Stimulated activated naive CD8-positive, alpha-beta T cell treated with anti-CD3 and anti-CD28 coated beads, Interleukin-15, amount 100 ng/mL, for 72 hours (primary cell): Measurements from ENCODE around the gene LMF1.
"Not testable (repeated sequence)": the region's sequence is repeated elsewhere in the genome, so short reads cannot be mapped to it uniquely, and the experiment has no call there.

Experiments used
- ATAC-seq: fragments of 150-1000 bp; cut with Tn5 transposase; 2 replicates; pipeline ENCODE4 v1.10.0; 2021; ENCODE audit warnings: mild to moderate bottlenecking, moderate library complexity
- DNase-seq, 2 donors: peaks; one replicate each; pipeline ENCODE4 v3.0.0; 2021 to 2022
- H3K27ac Mint-ChIP-seq, 2 donors: one replicate each; pipeline ENCODE4 v1.8.0; 2022; ENCODE audit warnings: mild to moderate bottlenecking in 2 of 2, mixed read lengths in 2 of 2, moderate library complexity in 2 of 2
- H3K27me3 Mint-ChIP-seq: one replicate; pipeline ENCODE4 v1.8.0; 2022; ENCODE audit warnings: mixed read lengths
- H3K4me1 Mint-ChIP-seq: one replicate; pipeline ENCODE4 v1.8.0; 2022; ENCODE audit warnings: mild to moderate bottlenecking, mixed read lengths
- H3K4me3 Mint-ChIP-seq, 2 donors: one replicate each; pipeline ENCODE4 v1.8.0; 2022; ENCODE audit warnings: mild to moderate bottlenecking in 2 of 2, mixed read lengths in 2 of 2, moderate library complexity in 1 of 2
- H3K9me3 Mint-ChIP-seq, 2 donors: one replicate each; pipeline ENCODE4 v1.8.0; 2022; ENCODE audit warnings: mixed read lengths in 2 of 2

The LMF1 gene

DNA sequence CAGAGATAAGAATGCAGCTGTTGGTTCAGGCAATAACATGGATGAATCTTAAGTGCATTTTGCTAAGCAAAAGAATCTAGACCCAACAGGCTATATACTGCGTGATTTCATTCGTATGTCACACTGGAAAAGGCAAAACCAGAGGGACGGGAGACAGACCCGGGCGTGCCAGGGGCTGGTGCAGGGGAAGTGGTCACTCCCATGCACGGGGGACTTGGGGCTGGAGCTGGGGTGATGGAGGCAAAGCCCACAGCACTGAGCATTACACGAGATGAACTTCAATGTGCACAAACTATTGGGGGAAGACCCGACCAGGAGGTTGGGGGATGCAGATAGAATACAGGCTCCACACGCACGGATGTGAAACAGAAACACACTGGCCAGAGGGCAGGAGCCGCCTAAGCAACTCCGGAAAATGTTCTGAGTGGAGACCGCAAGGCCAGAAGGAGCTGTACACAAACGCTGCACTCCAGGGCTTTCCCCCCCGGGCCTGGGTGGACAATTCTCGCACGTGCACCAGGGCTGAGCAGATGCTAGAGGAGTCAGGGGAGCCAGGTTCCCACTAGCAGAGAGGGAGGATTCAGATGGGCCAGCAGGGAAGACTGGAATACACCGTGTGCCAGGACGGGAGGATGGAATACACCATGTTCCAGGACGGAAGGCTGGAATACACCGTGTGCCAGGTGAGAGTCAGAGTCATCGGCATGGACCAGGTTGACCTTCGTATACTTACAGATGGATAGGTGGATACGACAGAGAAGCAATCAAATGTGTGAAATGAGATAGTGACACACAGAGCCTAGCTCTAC, 11.3 kb downstream of the LMF1 start:
- H3K9me3 Mint-ChIP-seq = no peaks in the 10 kb centered on the region
- DNase-seq = no peak
- H3K27me3 Mint-ChIP-seq = no peaks in the 10 kb centered on the region
- no peak for ATAC-seq
- no peak overlapping the region for H3K27ac Mint-ChIP-seq
- peaks cover 13% of the 10 kb centered on the region for H3K4me1 Mint-ChIP-seq
- H3K4me3 Mint-ChIP-seq = no peak overlapping the region

GRCh38 chr16:955766-956165, 15.0 kb downstream of the LMF1 start:
- not testable (repeated sequence) for ATAC-seq, H3K27ac Mint-ChIP-seq, H3K9me3 Mint-ChIP-seq, H3K27me3 Mint-ChIP-seq, DNase-seq, H3K4me3 Mint-ChIP-seq
- peaks cover 15% of the 10 kb centered on the region for H3K4me1 Mint-ChIP-seq

DNA sequence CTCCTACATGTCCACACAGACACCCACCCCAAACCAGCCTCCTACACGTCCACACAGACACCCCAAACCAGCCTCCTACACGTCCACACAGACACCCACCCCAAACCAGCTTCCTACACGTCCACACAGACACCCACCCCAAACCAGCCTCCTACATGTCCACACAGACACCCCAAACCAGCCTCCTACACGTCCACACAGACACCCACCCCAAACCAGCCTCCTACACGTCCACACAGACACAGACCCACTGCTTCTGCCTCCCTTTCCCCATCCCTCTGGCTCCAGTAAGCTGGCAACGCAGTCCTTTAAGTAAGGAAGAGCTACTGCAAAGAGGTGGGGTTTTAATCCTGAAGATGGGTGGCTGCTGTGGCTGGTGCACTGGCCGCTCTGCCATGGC, 17.0 kb downstream of the LMF1 start:
- H3K4me1 Mint-ChIP-seq = peaks cover 15% of the 10 kb centered on the region
- not testable (repeated sequence) for ATAC-seq, DNase-seq, H3K4me3 Mint-ChIP-seq, H3K9me3 Mint-ChIP-seq, H3K27me3 Mint-ChIP-seq, H3K27ac Mint-ChIP-seq

DNA sequence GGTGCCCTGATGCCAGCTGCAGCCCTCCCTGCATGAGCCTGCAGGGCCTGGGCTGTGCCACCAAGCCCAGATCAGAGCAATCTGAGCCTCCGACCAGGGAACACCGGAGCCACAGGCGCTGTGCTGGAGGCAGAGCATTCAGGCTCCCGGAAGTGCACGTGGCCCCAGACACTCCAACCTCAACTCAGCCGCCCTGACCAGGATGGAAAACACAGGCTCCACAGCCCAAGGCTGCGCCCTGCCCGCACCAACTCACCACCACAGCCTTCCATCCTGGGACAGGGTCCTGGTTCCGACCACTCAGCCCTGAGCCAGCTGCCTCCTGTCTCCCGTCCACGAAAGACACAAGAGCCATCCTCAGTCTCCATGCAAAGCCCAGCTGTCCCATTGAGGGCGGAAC, 18.5 kb downstream of the LMF1 start:
- H3K9me3 Mint-ChIP-seq = no peaks in the 10 kb centered on the region
- DNase-seq (no peak), ATAC-seq (no peak)
- H3K27ac Mint-ChIP-seq = no peak overlapping the region
- H3K4me1 Mint-ChIP-seq = peaks cover 15% of the 10 kb centered on the region
- H3K27me3 Mint-ChIP-seq = no peaks in the 10 kb centered on the region
- no peak overlapping the region for H3K4me3 Mint-ChIP-seq

DNA sequence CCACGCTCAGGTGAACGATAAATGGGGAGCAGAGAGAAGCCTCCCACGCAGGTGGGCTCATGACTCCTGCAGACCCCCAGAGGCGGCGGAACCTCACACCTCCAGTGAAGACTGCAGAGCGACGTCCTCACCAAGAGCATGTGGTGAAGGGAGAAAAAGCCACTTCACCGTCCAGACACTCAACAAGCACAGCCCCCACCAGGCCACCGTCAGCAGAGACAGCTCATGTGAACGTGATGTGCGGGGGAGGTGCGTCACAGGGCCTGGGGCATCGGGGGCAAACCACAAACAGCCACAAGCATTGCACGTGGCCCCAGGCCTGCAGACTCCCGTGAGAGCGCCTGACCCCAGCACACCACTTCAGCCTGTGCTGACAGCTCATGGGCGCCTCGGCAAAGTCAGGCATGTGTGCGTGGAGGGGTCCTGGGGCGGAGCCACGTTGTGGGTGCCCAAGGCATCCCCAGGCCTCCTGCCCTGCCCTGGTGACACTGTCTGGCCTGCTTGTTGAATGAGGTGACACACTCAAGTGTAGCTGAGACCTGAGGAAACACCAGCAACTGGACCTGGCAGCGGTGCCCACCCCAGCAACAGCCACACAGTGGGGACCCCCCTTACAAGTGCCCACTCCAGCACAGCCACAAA, 19.0 kb downstream of the LMF1 start:
- no peak overlapping the region for H3K27ac Mint-ChIP-seq
- H3K4me3 Mint-ChIP-seq = no peak overlapping the region
- ATAC-seq = no peak
- DNase-seq = no peak
- no peaks in the 10 kb centered on the region for H3K9me3 Mint-ChIP-seq
- peaks cover 15% of the 10 kb centered on the region for H3K4me1 Mint-ChIP-seq
- no peaks in the 10 kb centered on the region for H3K27me3 Mint-ChIP-seq

DNA sequence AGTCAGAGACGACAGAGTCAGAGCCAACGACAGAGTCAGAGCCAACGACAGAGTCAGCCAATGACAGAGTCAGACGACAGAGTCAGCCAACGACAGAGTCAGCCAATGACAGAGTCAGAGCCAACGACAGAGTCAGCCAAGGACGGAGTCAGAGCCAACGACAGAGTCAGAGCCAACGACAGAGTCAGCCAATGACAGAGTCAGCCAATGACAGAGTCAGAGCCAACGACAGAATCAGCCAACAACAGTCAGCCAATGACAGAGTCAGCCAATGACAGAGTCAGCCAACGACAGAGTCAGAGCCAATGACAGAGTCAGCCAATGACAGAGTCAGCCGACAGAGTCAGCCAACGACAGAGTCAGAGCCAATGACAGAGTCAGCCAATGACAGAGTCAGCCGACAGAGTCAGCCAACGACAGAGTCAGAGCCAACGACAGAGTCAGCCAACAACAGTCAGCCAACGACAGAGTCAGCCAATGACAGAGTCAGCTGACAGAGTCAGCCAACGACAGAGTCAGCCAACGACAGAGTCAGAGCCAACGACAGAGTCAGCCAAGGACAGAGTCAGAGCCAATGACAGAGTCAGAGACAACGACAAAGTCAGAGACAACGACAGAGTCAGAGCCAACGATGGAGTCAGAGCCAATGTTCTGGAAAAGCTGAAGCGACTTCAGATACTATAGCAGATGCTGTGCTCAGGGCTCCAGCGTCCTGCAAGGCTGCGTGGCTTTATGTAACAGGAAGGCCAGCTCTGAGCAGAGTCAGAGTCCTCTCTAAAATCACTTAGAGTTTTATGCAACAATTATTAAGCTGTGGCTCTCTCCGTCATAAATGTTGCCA, 19.8 kb downstream of the LMF1 start:
- H3K4me3 Mint-ChIP-seq, H3K27me3 Mint-ChIP-seq, ATAC-seq, DNase-seq, H3K9me3 Mint-ChIP-seq, H3K27ac Mint-ChIP-seq: not testable (repeated sequence)
- peaks cover 15% of the 10 kb centered on the region for H3K4me1 Mint-ChIP-seq

GRCh38 chr16:948767-949166, 22.0 kb downstream of the LMF1 start:
- H3K9me3 Mint-ChIP-seq = peaks cover 0 to 11% of the 10 kb centered on the region in 2 donors
- not testable (repeated sequence) for H3K4me3 Mint-ChIP-seq, H3K27ac Mint-ChIP-seq, H3K27me3 Mint-ChIP-seq, H3K4me1 Mint-ChIP-seq, DNase-seq, ATAC-seq

DNA sequence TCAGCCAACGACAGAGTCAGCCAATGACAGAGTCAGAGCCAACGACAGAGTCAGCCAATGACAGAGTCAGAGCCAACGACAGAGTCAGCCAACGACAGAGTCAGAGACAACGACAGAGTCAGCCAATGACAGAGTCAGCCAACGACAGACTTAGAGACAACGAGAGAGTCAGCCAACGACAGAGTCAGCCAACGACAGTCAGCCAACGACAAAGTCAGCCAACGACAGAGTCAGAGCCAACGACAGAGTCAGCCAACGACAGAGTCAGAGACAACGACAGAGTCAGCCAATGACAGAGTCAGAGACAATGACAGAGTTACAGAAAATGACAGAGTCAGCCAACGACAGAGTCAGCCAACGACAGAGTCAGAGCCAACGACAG, 22.9 kb downstream of the LMF1 start:
- not testable (repeated sequence) for H3K4me3 Mint-ChIP-seq, H3K27me3 Mint-ChIP-seq, H3K4me1 Mint-ChIP-seq, DNase-seq, H3K27ac Mint-ChIP-seq, ATAC-seq
- peaks cover under 1 to 16% of the 10 kb centered on the region in 2 donors for H3K9me3 Mint-ChIP-seq

DNA sequence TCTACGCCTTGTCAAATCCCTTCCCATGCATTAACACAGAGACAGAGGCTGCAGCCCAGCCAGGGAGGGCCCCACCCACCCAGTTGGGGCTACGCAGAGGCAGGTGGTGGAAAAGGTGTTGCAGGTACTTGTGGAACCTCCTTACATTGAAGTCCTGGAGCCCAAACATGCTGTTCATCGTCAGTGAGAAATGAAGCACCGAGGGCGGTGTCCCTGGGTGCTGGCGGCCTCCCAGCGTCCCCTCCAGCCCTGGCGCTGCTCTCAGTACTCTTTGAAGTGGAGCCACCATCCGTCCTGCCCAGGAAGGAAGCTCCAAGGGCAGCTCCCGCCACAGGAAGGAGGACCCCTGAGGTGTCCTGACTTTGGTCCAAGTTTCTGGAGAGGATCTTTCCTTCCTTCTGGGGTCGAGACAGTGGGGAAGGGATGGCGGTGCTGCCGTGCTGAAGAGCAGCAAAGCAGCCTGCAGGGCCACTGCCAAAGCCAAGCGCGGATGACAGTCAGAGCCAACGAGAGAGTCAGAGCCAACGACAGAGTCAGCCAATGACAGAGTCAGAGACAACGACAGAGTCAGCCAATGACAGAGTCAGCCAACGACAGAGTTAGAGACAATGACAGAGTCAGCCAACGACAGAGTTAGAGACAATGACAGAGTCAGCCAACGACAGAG, 23.4 kb downstream of the LMF1 start:
- no peak overlapping the region for H3K4me3 Mint-ChIP-seq
- H3K4me1 Mint-ChIP-seq = peaks cover 6% of the 10 kb centered on the region
- no peak for DNase-seq
- H3K9me3 Mint-ChIP-seq = peaks cover 6 to 21% of the 10 kb centered on the region in 2 donors
- H3K27me3 Mint-ChIP-seq = no peaks in the 10 kb centered on the region
- H3K27ac Mint-ChIP-seq = no peak overlapping the region
- no peak for ATAC-seq

- Mint-ChIP-seq H3K4me3 (no peak overlapping the region), H3K27ac (no peak overlapping the region), H3K9me3 (peaks cover 10 to 32% of the 10 kb centered on the region in 2 donors), H3K4me1 (no peaks in the 10 kb centered on the region), H3K27me3 (no peaks in the 10 kb centered on the region)
- DNase-seq = no peak
- no peak for ATAC-seq
Measured at GRCh38 chr16:946048-946395, 24.8 kb downstream of the LMF1 start.

GRCh38 chr16:945271-946047, 25.3 kb downstream of the LMF1 start:
- no peak for ATAC-seq
- no peak overlapping the region for H3K4me3 Mint-ChIP-seq
- peaks cover 10 to 32% of the 10 kb centered on the region in 2 donors for H3K9me3 Mint-ChIP-seq
- H3K27me3 Mint-ChIP-seq = no peaks in the 10 kb centered on the region
- H3K4me1 Mint-ChIP-seq = no peaks in the 10 kb centered on the region
- no peak for DNase-seq
- H3K27ac Mint-ChIP-seq = no peak overlapping the region

DNA sequence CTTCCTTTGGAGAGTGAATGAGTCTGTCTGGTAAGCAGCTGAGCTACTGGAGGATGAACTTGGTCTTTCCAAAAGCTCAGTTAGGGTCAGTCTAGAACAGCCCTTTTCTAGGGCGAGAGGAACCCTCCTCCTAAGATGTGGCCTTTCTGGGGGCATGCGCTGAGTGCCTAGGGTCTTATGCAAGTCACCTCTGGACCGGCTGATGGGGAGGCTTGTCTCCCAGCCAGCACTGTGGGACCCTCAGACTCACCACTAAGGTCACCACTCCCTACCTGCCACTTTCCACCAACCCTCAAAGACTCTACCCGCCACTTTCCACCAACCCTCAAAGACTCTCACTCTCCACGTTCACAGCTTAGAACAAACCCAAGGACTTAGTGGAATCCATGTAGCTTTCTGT, 26.8 kb downstream of the LMF1 start:
- no peak for DNase-seq
- Mint-ChIP-seq H3K27me3 (no peaks in the 10 kb centered on the region), H3K9me3 (peaks cover 10 to 32% of the 10 kb centered on the region in 2 donors), H3K4me3 (no peak overlapping the region), H3K4me1 (no peaks in the 10 kb centered on the region), H3K27ac (no peak overlapping the region)
- no peak for ATAC-seq

DNA sequence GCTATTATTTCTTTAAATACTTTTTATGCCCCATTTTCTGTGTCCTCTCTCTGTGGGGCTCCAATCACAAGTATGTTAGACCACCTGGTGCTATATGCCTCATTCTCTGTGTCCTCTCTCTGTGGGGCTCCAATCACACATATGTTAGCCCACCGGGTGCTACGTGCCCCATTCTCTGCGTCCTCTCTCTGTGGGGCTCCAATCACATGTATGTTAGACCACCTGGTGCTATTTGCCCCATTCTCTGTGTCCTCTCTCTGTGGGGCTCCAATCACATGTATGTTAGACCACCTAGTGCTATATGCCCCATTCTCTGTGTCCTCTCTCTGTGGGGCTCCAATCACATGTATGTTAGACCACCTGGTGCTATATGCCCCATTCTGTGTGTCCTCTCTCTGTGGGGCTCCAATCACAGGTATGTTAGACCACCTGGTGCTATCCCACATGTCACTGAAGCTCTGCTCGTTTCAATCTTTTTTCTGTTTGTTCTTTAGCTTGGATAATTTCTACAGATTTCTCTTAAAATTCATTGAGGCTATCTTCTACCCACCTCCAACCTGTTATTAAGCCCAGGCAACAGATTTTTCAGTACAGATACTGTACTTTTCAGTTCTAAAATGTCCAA, 28.2 kb downstream of the LMF1 start:
- Mint-ChIP-seq H3K27ac (no peak overlapping the region), H3K4me3 (no peak overlapping the region), H3K27me3 (no peaks in the 10 kb centered on the region), H3K4me1 (no peaks in the 10 kb centered on the region), H3K9me3 (peaks cover 10 to 32% of the 10 kb centered on the region in 2 donors)
- ATAC-seq (no peak), DNase-seq (no peak)

DNA sequence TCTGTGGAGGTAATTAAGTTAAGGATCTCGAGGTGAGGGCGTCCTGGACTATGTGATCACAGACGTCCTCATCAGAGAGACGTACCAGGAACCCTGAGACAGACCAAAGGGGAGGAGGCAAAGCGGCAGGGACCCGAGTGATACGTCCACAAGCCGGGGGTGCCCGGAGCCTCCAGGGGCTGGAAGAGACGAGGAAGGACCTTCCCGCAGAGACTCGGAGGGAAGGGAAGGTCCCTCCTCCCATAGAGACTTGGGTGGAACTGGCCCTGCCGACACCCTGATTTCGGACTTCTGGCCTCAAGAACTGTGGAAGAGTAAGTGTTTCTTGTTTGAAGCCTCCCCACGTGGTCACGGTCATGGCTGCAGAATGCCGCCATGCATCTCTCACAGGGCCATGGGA, 30.8 kb downstream of the LMF1 start:
- H3K27me3 Mint-ChIP-seq = no peaks in the 10 kb centered on the region
- H3K4me3 Mint-ChIP-seq = no peak overlapping the region
- peaks cover 13% of the 10 kb centered on the region for H3K4me1 Mint-ChIP-seq
- ATAC-seq (no peak), DNase-seq (no peak)
- H3K9me3 Mint-ChIP-seq = peaks cover 10 to 32% of the 10 kb centered on the region in 2 donors
- H3K27ac Mint-ChIP-seq = peak overlapping the region in 1 of 2 donors; percentile 95
